Kidney (tissue), 14 donors: ENCODE data around the gene UBTF. TPM values are rescaled to one million over a fixed set of nuclear protein-coding genes. Genes with fewer than 3 reads are reported as not detected.
"Not testable (repeated sequence)": the region's sequence is repeated elsewhere in the genome, so short reads cannot be mapped to it uniquely, and the experiment has no call there.

Experiments used
- DNase-seq, 5 donors: peaks; one replicate each; pipeline ENCODE4 v3.0.0-alpha.2; 2013 to 2020
- FAIRE-seq: peaks from 2 replicates; lab custom pipeline; 2012; peaks lifted over from hg19 to GRCh38; lab: Jason Lieb, UNC
- H3K27ac ChIP-seq, 2 donors: one replicate each; pipeline ENCODE4 v1.7.0; 2013; ENCODE audit warnings: low read depth in 2 of 2, low read length in 2 of 2, inconsistent platforms in 1 of 2
- H3K27me3 ChIP-seq: one replicate; pipeline ENCODE4 v1.7.1; 2013; ENCODE audit warnings: low read length, inconsistent platforms; ENCODE audit not compliant: control insufficient read depth, insufficient read depth
- H3K36me3 ChIP-seq, 3 donors: one replicate each; pipeline versions ENCODE4 v1.7.0 to v1.7.1; 2013; ENCODE audit warnings: low read length in 3 of 3, control low read depth in 1 of 3, inconsistent platforms in 1 of 3; ENCODE audit not compliant: insufficient read depth in 3 of 3, control insufficient read depth in 2 of 3
- H3K4me1 ChIP-seq, 3 donors: one replicate each; pipeline versions ENCODE4 v1.7.0 to v1.7.1; 2013; ENCODE audit warnings: low read length in 3 of 3, inconsistent platforms in 1 of 3, low read depth in 1 of 3; ENCODE audit not compliant: control insufficient read depth in 2 of 3, insufficient read depth in 2 of 3
- H3K4me3 ChIP-seq, 3 donors: one replicate each; pipeline versions ENCODE4 v1.7.0 to v1.8.1; 2013; ENCODE audit warnings: low read length in 3 of 3, control low read depth in 1 of 3, inconsistent platforms in 1 of 3
- H3K9ac ChIP-seq, 3 donors: one replicate each; pipeline versions ENCODE4 v1.7.0 to v1.7.1; 2013; ENCODE audit warnings: low read length in 3 of 3, control low read depth in 1 of 3, inconsistent platforms in 1 of 3
- H3K9me3 ChIP-seq, 3 donors: one replicate each; pipeline versions ENCODE4 v1.7.0 to v1.7.1; 2013; ENCODE audit warnings: low read length in 3 of 3, control low read depth in 1 of 3, inconsistent platforms in 1 of 3; ENCODE audit not compliant: control insufficient read depth in 2 of 3, insufficient read depth in 1 of 3
- CTCF ChIP-seq: IDR thresholded peaks from 3 replicates; pipeline ENCODE4 v1.5.1; 2012; ENCODE audit warnings: mild to moderate bottlenecking, moderate library complexity, borderline replicate concordance; ENCODE audit not compliant: insufficient read depth; ENCODE audit errors: extremely low read depth
- intact Hi-C: fragments of 100-400 bp; cut with DNase I; formaldehyde crosslinking; loops from one replicate; pipeline ENCODE4 v1.11.1; 2022
- polyA plus RNA-seq: library from polyadenylated mRNA; stranded (reverse); fragments of 350-450 nt; fragmentation: Illumina TruSeq; extraction: RNeasy Lipid Tissue Mini Kit (QIAGEN cat#74804); gene quantifications from one replicate; pipeline ENCODE4 v1.2.3, GENCODE V29; 2014; ENCODE audit warnings: low read depth, low replicate concordance; ENCODE audit not compliant: insufficient read depth
- total RNA-seq: library from RNA; stranded (reverse); fragmentation: NEBNext Ultra II Directional; extraction: Animal tissue kit (Norgen Biotek cat#: 25700); gene quantifications from one replicate; pipeline ENCODE4 v1.2.1, GENCODE V29; 2021
- donor health status: control.
- donor health status: control.
- donor health status: control.
- donor health status: control.
- donor health status: control.
- donor health status: DM: yes; HTN: yes; CAD: no.
- donor health status: Normal renal cell carcinoma (clear cell type).

Gene UBTF
- total and polyA plus RNA-seq, 2 donors from 2014 or later = 46.1 to 98.8 TPM

GRCh38 chr17:44241106-44241624 is 21.7 kb upstream of the UBTF start:
- Histone ChIP-seq H3K27me3 (no peaks in the 10 kb centered on the region), H3K4me3 (no peak overlapping the region), H3K9me3 (no peaks in the 10 kb centered on the region), H3K27ac (no peak overlapping the region), H3K9ac (no peak overlapping the region), H3K36me3 (no peaks in the 10 kb centered on the region), H3K4me1 (peaks cover 0 to 3% (median 0%) of the 10 kb centered on the region in 3 donors)
- no peak for TF ChIP-seq CTCF
- DNase-seq = no peak
- no peak for FAIRE-seq
- intact Hi-C loops = no loop called here

GRCh38 chr17:44237886-44238285 is 18.4 kb upstream of the UBTF start:
- intact Hi-C loops, FAIRE-seq, H3K4me1 ChIP-seq: not testable (repeated sequence)

GRCh38 chr17:44236444-44236991 is 17.0 kb upstream of the UBTF start:
- Histone ChIP-seq H3K9me3 (no peaks in the 10 kb centered on the region), H3K9ac (no peak overlapping the region), H3K36me3 (no peaks in the 10 kb centered on the region), H3K27me3 (no peaks in the 10 kb centered on the region), H3K4me1 (no peaks in the 10 kb centered on the region), H3K27ac (no peak overlapping the region), H3K4me3 (no peak overlapping the region)
- intact Hi-C loops = no loop called here
- TF ChIP-seq CTCF = no peak
- no peak for DNase-seq
- FAIRE-seq = no peak

More at GRCh38 chr17:44237886-44238285, 18.4 kb upstream of the UBTF start:
- not testable (repeated sequence) for H3K27me3 ChIP-seq, H3K9ac ChIP-seq, H3K4me3 ChIP-seq, H3K9me3 ChIP-seq, H3K27ac ChIP-seq, DNase-seq, H3K36me3 ChIP-seq

GRCh38 chr17:44235583-44235936 is 16.1 kb upstream of the UBTF start:
- no peaks in the 10 kb centered on the region for H3K27me3 ChIP-seq
- intact Hi-C loops = no loop called here
- no peak for DNase-seq
- no peak for FAIRE-seq
- H3K4me1 ChIP-seq = no peaks in the 10 kb centered on the region
- H3K9me3 ChIP-seq = no peaks in the 10 kb centered on the region
- H3K36me3 ChIP-seq = no peaks in the 10 kb centered on the region
- no peak overlapping the region for H3K4me3 ChIP-seq
- no peak overlapping the region for H3K27ac ChIP-seq
- no peak for TF ChIP-seq CTCF
- no peak overlapping the region for H3K9ac ChIP-seq
